Heart left ventricle (tissue), 16 donors: Measurements from ENCODE around the gene C1QTNF6. TPM values are rescaled to one million over a fixed set of nuclear protein-coding genes. Genes with fewer than 3 reads are reported as not detected.

Experiments used
- ATAC-seq, 4 donors: fragments of 200-7000 bp; cut with Tn5 transposase; one replicate each; pipeline ENCODE4 v1.9.1; 2020 to 2022; ENCODE audit warnings: moderate library complexity in 4 of 4, mild to moderate bottlenecking in 3 of 4, moderate number of reproducible peaks in 1 of 4
- DNase-seq, 5 donors: peaks; one replicate each; pipeline ENCODE4 v3.0.0-alpha.2; 2020
- H3K27ac ChIP-seq, 12 donors: fragments of 200-600 bp; sonication (generic) in 4 of 12; one replicate each; pipeline versions ENCODE4 v1.5.0 to v1.8.0; 2016 to 2022; ENCODE audit warnings: mild to moderate bottlenecking in 2 of 12
- H3K27me3 ChIP-seq, 9 donors: fragments of 200-600 bp; sonication (generic) in 2 of 9; one replicate each; pipeline versions ENCODE4 v1.5.1 to v1.8.0; 2016 to 2022; ENCODE audit warnings: mild to moderate bottlenecking in 3 of 9
- H3K36me3 ChIP-seq, 9 donors: fragments of 200-600 bp; sonication (generic) in 2 of 9; one replicate each; pipeline versions ENCODE4 v1.5.0 to v1.8.0; 2018 to 2022; ENCODE audit warnings: mild to moderate bottlenecking in 2 of 9
- H3K4me1 ChIP-seq, 12 donors: fragments of 200-600 bp; sonication (generic) in 4 of 12; one replicate each; pipeline versions ENCODE4 v1.5.0 to v1.8.0; 2016 to 2022; ENCODE audit warnings: mild to moderate bottlenecking in 3 of 12
- H3K4me3 ChIP-seq, 12 donors: fragments of 200-600 bp; sonication (generic) in 4 of 12; one replicate each; pipeline versions ENCODE4 v1.5.0 to v1.8.0; 2017 to 2022; ENCODE audit warnings: mild to moderate bottlenecking in 9 of 12, moderate library complexity in 4 of 12
- H3K9me3 ChIP-seq, 12 donors: fragments of 200-600 bp; sonication (generic) in 4 of 12; one replicate each; pipeline versions ENCODE4 v1.5.0 to v1.8.0; 2016 to 2022; ENCODE audit warnings: mild to moderate bottlenecking in 1 of 12
- CTCF ChIP-seq, 12 donors: fragments of 200-600 bp; sonication (generic) in 4 of 12; IDR thresholded peaks; one replicate each; pipeline versions ENCODE4 v1.5.0 to v1.8.0; 2018 to 2022; ENCODE audit warnings: antibody characterized with exemption in 12 of 12, mild to moderate bottlenecking in 5 of 12
- POLR2A ChIP-seq, 2 donors: fragments of 450-650 bp; IDR thresholded peaks; one replicate each; pipeline ENCODE4 v1.6.1; 2017; ENCODE audit warnings: antibody characterized with exemption in 2 of 2, mild to moderate bottlenecking in 2 of 2, moderate library complexity in 2 of 2
- WGBS, 4 donors: extraction: QIAGEN DNeasy Blood & Tissue Kit in 2 of 4; methylation state at CpG; one replicate each; pipeline versions ENCODE4 v1.1.5 to v1.1.7; 2013 to 2018; 5-methylcytosine and 5-hydroxymethylcytosine counted together
- intact Hi-C, 10 donors: fragments of 100-400 bp; cut with DNase I; formaldehyde crosslinking; loops; one replicate each; pipeline versions ENCODE4 v1.11.1 to v1.14.2; 2022
- polyA plus RNA-seq, 2 donors: library from polyadenylated mRNA; stranded (reverse); fragments of 200-250 nt; gene quantifications; one replicate each; pipeline ENCODE4 v1.2.3, GENCODE V29; 2013
- total RNA-seq, 9 donors: library from RNA; depleted of rRNA in 2 of 9; stranded (reverse); fragments of >200 nt in 2 of 9; fragmentation: NEBNext Ultra II Directional in 3 of 9; extraction: Animal tissue kit (Norgen Biotek cat#: 25700) in 3 of 9; gene quantifications; one replicate each; pipeline versions ENCODE4 v1.1.0 to v1.2.4, GENCODE V29; 2016 to 2023
- donor health status: ischemic (EF 13 %, LVEDD 7.1; RV severe dilation, severe dysfunction).
- donor health status: healthy with polysubstance abuse.
- donor health status: DM: no; HTN: yes; CAD: no.
- donor health status: DM: no; HTN: no; CAD: no.
- donor health status: ischemic (EF 25% LVEDD 6.9; RV normal size, moderate dysfunction).
- donor health status: ischemic (EF 25% LVEDD 5.7; RV mildly dilated, moderate dysfunction).
- donor health status: healthy.
- donor health status: DM: yes; HTN: yes; CAD: no.
- donor health status: ischemic (EF 35%, LVEDD 5.7; RV mildly dilated, moderate dysfunction).
- donor health status: nonischemic (EF 11% LVEDD 7.7; RV severe dilation, severe dysfunction).
- donor health status: DM: yes; HTN: yes; CAD: no.
- donor health status: PGD.
- donor health status: ischemic (EF 29% LVEDD 5.4; RV normal size, mild dysfunction).
- donor health status: nonischemic (EF 23%, LVEDD 6.1; RV moderate dilation, normal function).

C1QTNF6 gene
- total and polyA plus RNA-seq, 11 donors: 0.31 to 11.9 (median 1.4) TPM

GRCh38 chr22:37177221-37177620 lies 10.8 kb downstream of the C1QTNF6 start:
- H3K4me1 ChIP-seq: peaks cover 12 to 50% (median 40%) of the 10 kb centered on the region in 12 donors
- ATAC-seq (no peak), DNase-seq (peak in 2 of 5 donors; percentile 10 to 14)
- no peaks in the 10 kb centered on the region for H3K9me3 ChIP-seq
- TF ChIP-seq POLR2A (IDR thresholded peaks at IDR 0.05) (no peak), CTCF (IDR thresholded peaks at IDR 0.05) (no peak)
- H3K36me3 ChIP-seq: no peaks in the 10 kb centered on the region
- 69 to 99% (median 76%) methylated on average over 4 to 5 of the region's 5 CpGs for WGBS, 4 donors
- no peaks in the 10 kb centered on the region for H3K27me3 ChIP-seq
- H3K4me3 ChIP-seq: peak overlapping the region in 1 of 12 donors; percentile 34
- intact Hi-C loops: no loop called here
- peak overlapping the region in 9 of 12 donors; percentile 23 to 80 (median 60) for H3K27ac ChIP-seq

- intact Hi-C loops: no loop called here
- Histone ChIP-seq H3K4me3 (peak overlapping the region in 8 of 12 donors; percentile 17 to 35 (median 28)), H3K36me3 (no peaks in the 10 kb centered on the region), H3K9me3 (no peaks in the 10 kb centered on the region), H3K27me3 (no peaks in the 10 kb centered on the region), H3K4me1 (peaks cover 12 to 50% (median 40%) of the 10 kb centered on the region in 12 donors), H3K27ac (peak overlapping the region in 10 of 12 donors; percentile 28 to 80 (median 58))
- ATAC-seq (peak; percentile 74 to 94 (median 84)), DNase-seq (peak; percentile 78 to 91 (median 83))
- WGBS, 4 donors: 4 to 10% (median 9%) methylated on average over 14 to 23 of the region's 23 CpGs
- TF ChIP-seq CTCF (IDR thresholded peaks at IDR 0.05) (peak in 3 of 12 donors; percentile 8 to 24 (median 15)), POLR2A (IDR thresholded peaks at IDR 0.05) (no peak)
These were observed 11.5 kb downstream of the C1QTNF6 start for GRCh38 chr22:37176464-37177061.

GRCh38 chr22:37175414-37176281 lies 12.4 kb downstream of the C1QTNF6 start:
- intact Hi-C loops: no loop called here
- no peak for TF ChIP-seq CTCF (IDR thresholded peaks at IDR 0.05)
- 63 to 69% (median 67%) methylated on average over 17 to 18 of the region's 18 CpGs for WGBS, 4 donors
- DNase-seq (peak in 2 of 5 donors; percentile 33 to 49), ATAC-seq (peak in 1 of 4 donors; percentile 4)
- H3K27me3 ChIP-seq: no peaks in the 10 kb centered on the region
- no peaks in the 10 kb centered on the region for H3K9me3 ChIP-seq
- peak overlapping the region in 9 of 12 donors; percentile 28 to 80 (median 57) for H3K27ac ChIP-seq
- H3K36me3 ChIP-seq: no peaks in the 10 kb centered on the region
- peaks cover 12 to 50% (median 40%) of the 10 kb centered on the region in 12 donors for H3K4me1 ChIP-seq
- H3K4me3 ChIP-seq: peak overlapping the region in 3 of 12 donors; percentile 9 to 35 (median 17)

GRCh38 chr22:37174964-37175363 lies 13.1 kb downstream of the C1QTNF6 start:
- Histone ChIP-seq H3K27ac (no peak overlapping the region), H3K4me1 (peaks cover 12 to 48% (median 39%) of the 10 kb centered on the region in 12 donors), H3K4me3 (no peak overlapping the region), H3K9me3 (no peaks in the 10 kb centered on the region), H3K36me3 (no peaks in the 10 kb centered on the region), H3K27me3 (no peaks in the 10 kb centered on the region)
- DNase-seq (no peak), ATAC-seq (no peak)
- no peak for TF ChIP-seq POLR2A (IDR thresholded peaks at IDR 0.05)
- TF ChIP-seq CTCF (IDR thresholded peaks at IDR 0.05): no peak
- intact Hi-C loops: no loop called here
- 86 to 91% (median 89%) methylated on average over 8 to 9 of the region's 9 CpGs for WGBS, 4 donors
